Measurements from ENCODE around the gene MTERF4. TPM values are rescaled to one million over a fixed set of nuclear protein-coding genes. Genes with fewer than 3 reads are reported as not detected.
"Not testable (repeated sequence)": the region's sequence is repeated elsewhere in the genome, so short reads cannot be mapped to it uniquely, and the experiment has no call there.

MTERF4 gene
- total and polyA plus RNA-seq, 10 of the 15 experiments (the other 5 are each of a cell fraction or from before 2014, with no cell fraction given): 36.7 to 69.1 (median 45.5) TPM

DNA sequence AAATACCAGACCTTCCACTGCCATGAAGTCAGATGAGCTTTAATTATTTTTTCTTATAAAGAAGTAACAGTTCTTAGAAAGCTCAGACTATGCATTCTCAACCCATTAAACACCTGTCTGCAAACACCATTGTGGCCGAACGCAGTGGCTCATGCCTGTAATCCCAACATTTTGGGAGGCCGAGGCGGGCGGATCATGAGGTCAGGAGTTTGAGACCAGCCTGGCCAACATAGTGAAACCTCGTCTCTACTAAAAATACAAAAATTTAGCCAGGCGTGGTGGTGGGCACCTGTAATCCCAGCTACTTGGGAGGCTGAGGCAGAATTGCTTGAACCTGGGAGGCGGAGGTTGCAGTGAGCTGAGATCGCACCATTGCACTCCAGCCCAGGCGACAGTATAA lies 2.5 kb upstream of the MTERF4 start:
- H3K9me3 ChIP-seq (replicated peaks; ENCODE audit: control insufficient read depth, insufficient read depth, low read length); H3K27ac ChIP-seq (ENCODE audit: control insufficient read depth, insufficient read depth); FAIRE-seq; BruUV-seq (replicated peaks); CTCF ChIA-PET; ATAC-seq; H3K9ac ChIP-seq (ENCODE audit: control insufficient read depth, insufficient read depth, low read length); H3K4me2 ChIP-seq (ENCODE audit: control insufficient read depth, insufficient read depth); H3K4me3 ChIP-seq; in situ Hi-C loops (cut with MboI); H3K27me3 ChIP-seq (replicated peaks in 1 of 2; ENCODE audit: control insufficient read depth in 2 of 2, insufficient read depth in 2 of 2, low read length in 1 of 2); DNase-seq (ENCODE audit: low read depth, low spot score); H4K20me1 ChIP-seq (ENCODE audit: control insufficient read depth, insufficient read depth); H2AFZ ChIP-seq (ENCODE audit: control insufficient read depth, low read depth, low read length): not testable (repeated sequence)
- ChIA-PET POLR2A (interaction anchor here (0.7 to 1.2 kb wide), 4 partner anchors 24 to 282 kb away, joined by 3 to 4 read pairs (median 3); no protein-coding TSS in a partner anchor), SMC1A (ENCODE audit: uncharacterized antibody, unreplicated experiment) (interaction anchor here (1.0 to 6.3 kb wide), 3 partner anchors 8 to 47 kb away, joined by 3 to 53 read pairs (median 4); no protein-coding TSS in a partner anchor), RAD21 (ENCODE audit: unreplicated experiment) (interaction anchor here (0.9 kb wide), 1 partner anchor 16 kb away, joined by 3 read pairs; no protein-coding TSS in a partner anchor)
- peaks cover 4 to 12% of the 10 kb centered on the region in 2 experiments; a peak in 3 of 4 replicates for H3K36me3 ChIP-seq (ENCODE audit: control insufficient read depth in 2 of 2, insufficient read depth in 2 of 2, low read length in 1 of 2)
- peaks cover 13% of the 10 kb centered on the region for H3K4me1 ChIP-seq (ENCODE audit: control insufficient read depth, insufficient read depth, low read length)
- WGBS (ENCODE audit: insufficient coverage, insufficient replicate concordance, low lambda C conversion rate, missing lambda C conversion rate): over 99% methylated on average over 10 of the region's 10 CpGs
- intact Hi-C loops (cut with micrococcal nuclease; ENCODE audit: unreplicated experiment): loop anchor here (5.0 kb wide), 2 partner anchors 43 to 213 kb away; partner anchors contain the start of genes HDLBP, PASK and SEPTIN2
- H3K79me2 ChIP-seq (ENCODE audit: control insufficient read depth, insufficient read depth, low read length): peaks cover 48% of the 10 kb centered on the region

DNA sequence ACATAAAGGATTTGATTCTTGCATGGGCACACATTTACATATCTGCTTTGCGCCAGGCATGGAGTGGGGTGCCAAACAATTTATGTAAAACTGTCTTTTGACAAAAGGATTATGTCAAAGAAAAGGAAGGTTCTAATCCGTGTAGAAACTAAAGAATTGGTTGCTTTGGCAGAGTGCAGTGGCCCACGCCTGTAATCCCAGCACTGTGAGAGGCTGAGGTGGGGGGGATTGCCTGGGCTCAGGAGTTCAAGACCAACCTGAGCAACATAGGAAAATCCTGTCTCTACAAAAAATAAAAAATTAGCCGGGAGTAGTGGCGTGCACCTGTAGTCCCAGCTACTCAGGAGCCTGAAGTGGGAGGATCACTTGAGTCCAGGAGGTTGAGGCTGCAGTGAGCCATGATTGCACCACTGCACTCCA lies 1.1 kb upstream of the MTERF4 start:
- WGBS (ENCODE audit: insufficient coverage, insufficient replicate concordance, low lambda C conversion rate, missing lambda C conversion rate): 2% methylated on average over 5 of the region's 5 CpGs
- ChIA-PET CTCF (no interaction called here), POLR2A (interaction anchor here (0.7 to 4.9 kb wide), 3 partner anchors 8 to 47 kb away, joined by 5 to 54 read pairs (median 14); partner anchors contain the start of genes PASK and PPP1R7), SMC1A (ENCODE audit: uncharacterized antibody, unreplicated experiment) (interaction anchor here (6.3 kb wide), 1 partner anchor 9 kb away, joined by 53 read pairs; no protein-coding TSS in a partner anchor), RAD21 (ENCODE audit: unreplicated experiment) (interaction anchor here (2.1 to 5.0 kb wide), 2 partner anchors 15 to 47 kb away, joined by 7 to 62 read pairs; partner anchors contain the start of genes PASK and PPP1R7)
- peaks cover 55% of the 10 kb centered on the region for H3K79me2 ChIP-seq (ENCODE audit: control insufficient read depth, insufficient read depth, low read length)
- peak overlapping the region; percentile 57 for H2AFZ ChIP-seq (ENCODE audit: control insufficient read depth, low read depth, low read length)
- H3K36me3 ChIP-seq (ENCODE audit: control insufficient read depth in 2 of 2, insufficient read depth in 2 of 2, low read length in 1 of 2): peaks cover 4 to 7% of the 10 kb centered on the region in 2 experiments; a peak in 3 of 4 replicates
- peaks cover 23% of the 10 kb centered on the region for H3K4me1 ChIP-seq (ENCODE audit: control insufficient read depth, insufficient read depth, low read length)
- no TSS peak for BruUV-seq (replicated peaks)
- H3K4me3 ChIP-seq: peak overlapping the region; percentile 80
- no peaks in the 10 kb centered on the region for H3K27me3 ChIP-seq (replicated peaks in 1 of 2; ENCODE audit: control insufficient read depth in 2 of 2, insufficient read depth in 2 of 2, low read length in 1 of 2)
- H3K9me3 ChIP-seq (replicated peaks; ENCODE audit: control insufficient read depth, insufficient read depth, low read length): no peaks in the 10 kb centered on the region
- peak overlapping the region; percentile 58 for H3K4me2 ChIP-seq (ENCODE audit: control insufficient read depth, insufficient read depth)
- no peaks in the 10 kb centered on the region for H4K20me1 ChIP-seq (ENCODE audit: control insufficient read depth, insufficient read depth)
- H3K9ac ChIP-seq (ENCODE audit: control insufficient read depth, insufficient read depth, low read length): peak overlapping the region; percentile 95
- FAIRE-seq: no peak
- in situ Hi-C loops (cut with MboI): no loop called here
- DNase-seq (ENCODE audit: low read depth, low spot score): no peak
- intact Hi-C loops (cut with micrococcal nuclease; ENCODE audit: unreplicated experiment): loop anchor here (5.0 kb wide), 2 partner anchors 44 to 214 kb away; partner anchors contain the start of genes HDLBP, PASK and SEPTIN2
- no peak for ATAC-seq
- peak overlapping the region; percentile 90 for H3K27ac ChIP-seq (ENCODE audit: control insufficient read depth, insufficient read depth)
- TF ChIP-seq E2F8 (IDR thresholded peaks at IDR 0.05; ENCODE audit: low read depth, partially characterized antibody): no peak
- no peak for TF ChIP-seq PRDM15 (CRISPR knock-in tag; IDR thresholded peaks at IDR 0.05)
- TF ChIP-seq HCFC1 (IDR thresholded peaks at IDR 0.05; ENCODE audit: low read length): no peak
- no peak for TF ChIP-seq MAX (IDR thresholded peaks at IDR 0.05; ENCODE audit: low read depth, low read length)
- TF ChIP-seq TCF3 (IDR thresholded peaks at IDR 0.05; ENCODE audit: borderline replicate concordance, insufficient read depth, low read depth, low read length): no peak
- no peak for TF ChIP-seq CHD2 (IDR thresholded peaks at IDR 0.05; ENCODE audit: borderline replicate concordance, low read depth, low read length)
